HEK293 (cell line): ENCODE data around the gene KIF7.

Source experiments
- CTCF ChIA-PET: fragments of 350-600 bp; formaldehyde crosslinking; extraction: SDS; loops from one replicate; lab custom pipeline; 2021; ENCODE audit warnings: antibody characterized with exemption; lab: Yijun Ruan, JAX
- POLR2A ChIA-PET: fragments of 300-600 bp; formaldehyde crosslinking; extraction: SDS; loops from one replicate; lab custom pipeline; 2020; ENCODE audit warnings: antibody characterized with exemption, inconsistent platforms; lab: Yijun Ruan, JAX
- H3K27ac ChIP-seq: fragments of 200-500 bp; sonication (Bioruptor generic); 2 replicates; pipeline ENCODE4 v1.5.1; 2014; ENCODE audit warnings: low read depth, low read length, control low read depth, inconsistent platforms; ENCODE audit errors: extremely low read depth
- H3K36me3 ChIP-seq, 2 experiments: fragments of 200-500 bp in 1 of 2; sonication (Bioruptor generic) in 1 of 2; 1 replicate in 1 of 2; 2 replicates in 1 of 2; pipeline ENCODE4 v1.5.1; 2014 to 2017; ENCODE audit warnings: inconsistent platforms in 2 of 2, low read length in 2 of 2; ENCODE audit not compliant: control insufficient read depth in 2 of 2, insufficient read depth in 1 of 2
- H3K4me1 ChIP-seq: fragments of 200-500 bp; sonication (Bioruptor generic); 2 replicates; pipeline ENCODE4 v1.5.1; 2014; ENCODE audit warnings: mild to moderate bottlenecking, low read length, inconsistent platforms; ENCODE audit not compliant: control insufficient read depth, insufficient read depth
- H3K4me3 ChIP-seq: 2 replicates; pipeline ENCODE4 v1.5.1; 2011; ENCODE audit warnings: low read depth, mild to moderate bottlenecking, control low read depth, low read length, moderate library complexity
- H3K9me3 ChIP-seq: fragments of 200-500 bp; sonication (Bioruptor generic); 2 replicates; pipeline ENCODE4 v1.5.1; 2014; ENCODE audit warnings: low read depth, low read length, inconsistent platforms; ENCODE audit not compliant: control insufficient read depth, insufficient read depth
- BCL6B ChIP-seq: fragments of 450-650 bp; formaldehyde crosslinking; IDR thresholded peaks from 2 replicates; pipeline ENCODE4 v1.5.1; 2017; ENCODE audit warnings: missing biosample characterization, missing genetic modification characterization
- CTCF ChIP-seq: fragments of 450-650 bp; formaldehyde crosslinking; IDR thresholded peaks from 2 replicates; pipeline ENCODE4 v1.5.1; 2016; ENCODE audit warnings: missing biosample characterization, missing genetic modification characterization
- KLF1 ChIP-seq: fragments of 450-650 bp; formaldehyde crosslinking; IDR thresholded peaks from 2 replicates; pipeline ENCODE4 v1.5.1; 2016; ENCODE audit warnings: missing biosample characterization, missing genetic modification characterization
- OVOL3 ChIP-seq: fragments of 450-650 bp; formaldehyde crosslinking; IDR thresholded peaks from 2 replicates; pipeline ENCODE4 v1.5.1; 2016; ENCODE audit warnings: missing biosample characterization, missing genetic modification characterization
- PBX3 ChIP-seq: sonication (generic); formaldehyde crosslinking; IDR thresholded peaks from 2 replicates; pipeline ENCODE4 v1.8.1; 2022; ENCODE audit warnings: mild to moderate bottlenecking, moderate library complexity, missing genetic modification reagents
- TRIM28 ChIP-seq: IDR thresholded peaks from 2 replicates; pipeline ENCODE4 v1.6.1; 2011; ENCODE audit warnings: low read length, control low read depth, borderline replicate concordance
- TSHZ1 ChIP-seq: fragments of 450-650 bp; formaldehyde crosslinking; IDR thresholded peaks from 2 replicates; pipeline ENCODE4 v1.5.1; 2016; ENCODE audit warnings: missing biosample characterization, missing genetic modification characterization, borderline replicate concordance
- WT1 ChIP-seq: fragments of 450-650 bp; formaldehyde crosslinking; IDR thresholded peaks from 2 replicates; pipeline ENCODE4 v1.5.1; 2016; ENCODE audit warnings: missing biosample characterization, missing genetic modification characterization
- ZBTB1 ChIP-seq: fragments of 450-650 bp; formaldehyde crosslinking; IDR thresholded peaks from 2 replicates; pipeline ENCODE4 v1.5.1; 2016; ENCODE audit warnings: missing biosample characterization, missing genetic modification characterization
- ZBTB6 ChIP-seq: fragments of 450-650 bp; formaldehyde crosslinking; IDR thresholded peaks from 2 replicates; pipeline ENCODE4 v1.5.1; 2017; ENCODE audit warnings: missing biosample characterization, missing genetic modification characterization
- ZFP37 ChIP-seq: fragments of 450-650 bp; formaldehyde crosslinking; IDR thresholded peaks from 2 replicates; pipeline ENCODE4 v1.5.1; 2016; ENCODE audit warnings: missing biosample characterization, missing genetic modification characterization
- ZNF114 ChIP-seq: fragments of 450-650 bp; formaldehyde crosslinking; IDR thresholded peaks from 2 replicates; pipeline ENCODE4 v1.5.0; 2017; ENCODE audit warnings: missing biosample characterization, missing genetic modification characterization
- ZNF132 ChIP-seq: fragments of 450-650 bp; formaldehyde crosslinking; IDR thresholded peaks from 2 replicates; pipeline ENCODE4 v1.5.1; 2017; ENCODE audit warnings: missing biosample characterization, missing genetic modification characterization, borderline replicate concordance
- ZNF223 ChIP-seq: fragments of 450-650 bp; formaldehyde crosslinking; IDR thresholded peaks from 2 replicates; pipeline ENCODE4 v1.5.1; 2016; ENCODE audit warnings: missing biosample characterization, missing genetic modification characterization
- ZNF24 ChIP-seq: fragments of 450-650 bp; formaldehyde crosslinking; IDR thresholded peaks from 2 replicates; pipeline ENCODE4 v1.5.1; 2016; ENCODE audit warnings: missing biosample characterization, missing genetic modification characterization
- ZNF248 ChIP-seq: fragments of 450-650 bp; formaldehyde crosslinking; IDR thresholded peaks from 2 replicates; pipeline ENCODE4 v1.5.1; 2017; ENCODE audit warnings: missing biosample characterization, missing genetic modification characterization
- ZNF398 ChIP-seq: fragments of 450-650 bp; formaldehyde crosslinking; IDR thresholded peaks from 2 replicates; pipeline ENCODE4 v1.5.1; 2017; ENCODE audit warnings: missing biosample characterization, missing genetic modification characterization
- ZNF529 ChIP-seq: fragments of 450-650 bp; formaldehyde crosslinking; IDR thresholded peaks from 2 replicates; pipeline ENCODE4 v1.5.1; 2017; ENCODE audit warnings: missing genetic modification characterization, missing biosample characterization; ENCODE audit not compliant: insufficient replicate concordance
- ZNF629 ChIP-seq: fragments of 450-650 bp; formaldehyde crosslinking; IDR thresholded peaks from 2 replicates; pipeline ENCODE4 v1.5.1; 2017; ENCODE audit warnings: missing biosample characterization, missing genetic modification characterization
- ZNF664 ChIP-seq: fragments of 450-650 bp; formaldehyde crosslinking; IDR thresholded peaks from 2 replicates; pipeline ENCODE4 v1.5.1; 2016; ENCODE audit warnings: missing biosample characterization, missing genetic modification characterization
- ZNF785 ChIP-seq: fragments of 450-650 bp; formaldehyde crosslinking; IDR thresholded peaks from 2 replicates; pipeline ENCODE4 v1.5.1; 2016; ENCODE audit warnings: missing biosample characterization, missing genetic modification characterization

Gene KIF7

GRCh38 chr15:89680282-89680873, 25.1 kb upstream of the KIF7 start:
- ChIA-PET POLR2A (no interaction called here), CTCF (no interaction called here)
- no peak overlapping the region for H3K4me3 ChIP-seq
- no peaks in the 10 kb centered on the region for H3K9me3 ChIP-seq
- H3K27ac ChIP-seq: no peak overlapping the region
- TF ChIP-seq ZNF629 (tag by site-specific recombination) (0 out of 2 replicates have a peak, but pooled peaks have one; percentile 10), ZNF223 (tag by site-specific recombination) (no peak), PBX3 (no peak)
- H3K36me3 ChIP-seq: peaks cover 15 to 25% of the 10 kb centered on the region in 2 experiments
- no peaks in the 10 kb centered on the region for H3K4me1 ChIP-seq

GRCh38 chr15:89679212-89679611, 23.9 kb upstream of the KIF7 start, which contains the start of gene PLIN1:
Gene PLIN1 (minus strand): TSS chr15:89679367. CDS start chr15:89677489, 1,878 bp downstream.
- H3K9me3 ChIP-seq: no peaks in the 10 kb centered on the region
- no peaks in the 10 kb centered on the region for H3K4me1 ChIP-seq
- no peak for TF ChIP-seq WT1
- no peak for TF ChIP-seq ZNF24 (tag by site-specific recombination)
- no peak for TF ChIP-seq ZFP37 (tag by site-specific recombination)
- no peak for TF ChIP-seq ZBTB6 (tag by site-specific recombination)
- TF ChIP-seq ZNF398 (tag by site-specific recombination): no peak
- TF ChIP-seq ZNF664 (tag by site-specific recombination): no peak
- no peak for TF ChIP-seq ZNF785
- no peak for TF ChIP-seq KLF1
- TF ChIP-seq TSHZ1: no peak
- no peak for TF ChIP-seq ZNF114 (tag by site-specific recombination)
- no peak for TF ChIP-seq ZBTB1
- no peak for TF ChIP-seq ZNF529 (tag by site-specific recombination)
- no peak for TF ChIP-seq BCL6B (tag by site-specific recombination)
- no peak for TF ChIP-seq ZNF248 (tag by site-specific recombination)
- no peak for TF ChIP-seq TRIM28
- no peak for TF ChIP-seq OVOL3 (tag by site-specific recombination)
- TF ChIP-seq CTCF: no peak
- no peak for TF ChIP-seq ZNF132 (tag by site-specific recombination)
- TF ChIP-seq, all 188 proteins: peak for 0
- Histone ChIP-seq H3K36me3 (peaks cover 6 to 18% of the 10 kb centered on the region in 2 experiments), H3K4me3 (no peak within 1 kb of the TSS), H3K27ac (no peak within 1 kb of the TSS)
- CTCF ChIA-PET: no interaction called here
- POLR2A ChIA-PET: no interaction called here
